ENCODE measurements around the gene GALM.
"Not testable (repeated sequence)": the region's sequence is repeated elsewhere in the genome, so short reads cannot be mapped to it uniquely, and the experiment has no call there.

Gene GALM

DNA sequence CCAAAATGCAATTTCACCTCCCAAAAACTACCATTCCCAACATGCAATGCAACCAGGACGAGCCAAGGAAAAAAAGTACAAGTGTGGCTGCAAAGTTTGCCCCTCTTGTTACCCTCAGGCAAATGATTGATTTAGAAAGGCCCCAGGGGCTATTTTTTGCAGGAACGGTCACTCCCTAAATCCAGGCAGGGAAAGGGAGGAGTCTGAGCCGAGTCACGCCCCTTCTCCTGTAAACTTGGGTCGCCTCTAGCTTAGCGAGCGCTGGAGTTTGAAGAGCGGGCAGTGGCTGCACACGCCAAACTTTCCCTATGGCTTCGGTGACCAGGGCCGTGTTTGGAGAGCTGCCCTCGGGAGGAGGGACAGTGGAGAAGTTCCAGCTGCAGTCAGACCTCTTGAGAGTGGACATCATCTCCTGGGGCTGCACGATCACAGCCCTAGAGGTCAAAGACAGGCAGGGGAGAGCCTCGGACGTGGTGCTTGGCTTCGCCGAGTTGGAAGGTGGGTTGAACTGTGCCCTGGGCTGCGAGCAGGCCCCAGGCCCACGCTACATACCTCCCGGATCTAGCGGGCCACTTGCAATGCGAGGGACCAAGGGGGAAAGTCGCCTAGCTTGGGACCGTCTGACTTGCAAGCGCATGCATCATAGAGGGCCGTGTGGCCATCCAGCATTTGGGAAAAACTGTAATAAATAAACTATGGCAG is at the start of gene GALM:
TSS of gene GALM (plus strand) at position 261 of the 702 bp plus-strand sequence. CDS start at position 309, 48 bp downstream.
- peak; percentile 96 for FAIRE-seq

DNA sequence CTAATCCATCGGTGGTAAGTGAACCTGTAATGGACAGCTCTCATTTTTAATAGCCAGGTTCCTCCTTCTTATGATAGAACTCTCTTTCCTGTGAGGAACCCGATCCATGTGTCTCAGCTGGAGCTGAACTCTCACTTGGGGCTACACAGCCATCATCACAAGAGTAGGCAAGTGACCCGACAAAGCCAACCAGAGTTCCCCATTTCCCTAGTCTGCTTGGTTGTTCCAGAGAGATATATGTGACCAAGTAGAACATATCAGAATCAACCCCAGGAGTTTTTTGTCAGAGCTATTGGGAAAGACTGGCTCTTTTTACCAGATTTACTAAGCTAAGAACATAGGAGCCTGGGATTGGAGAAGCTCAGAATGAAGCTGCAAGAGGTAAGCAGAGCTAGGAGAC is 48.6 kb upstream of the GALM start:
- no peak for FAIRE-seq

DNA sequence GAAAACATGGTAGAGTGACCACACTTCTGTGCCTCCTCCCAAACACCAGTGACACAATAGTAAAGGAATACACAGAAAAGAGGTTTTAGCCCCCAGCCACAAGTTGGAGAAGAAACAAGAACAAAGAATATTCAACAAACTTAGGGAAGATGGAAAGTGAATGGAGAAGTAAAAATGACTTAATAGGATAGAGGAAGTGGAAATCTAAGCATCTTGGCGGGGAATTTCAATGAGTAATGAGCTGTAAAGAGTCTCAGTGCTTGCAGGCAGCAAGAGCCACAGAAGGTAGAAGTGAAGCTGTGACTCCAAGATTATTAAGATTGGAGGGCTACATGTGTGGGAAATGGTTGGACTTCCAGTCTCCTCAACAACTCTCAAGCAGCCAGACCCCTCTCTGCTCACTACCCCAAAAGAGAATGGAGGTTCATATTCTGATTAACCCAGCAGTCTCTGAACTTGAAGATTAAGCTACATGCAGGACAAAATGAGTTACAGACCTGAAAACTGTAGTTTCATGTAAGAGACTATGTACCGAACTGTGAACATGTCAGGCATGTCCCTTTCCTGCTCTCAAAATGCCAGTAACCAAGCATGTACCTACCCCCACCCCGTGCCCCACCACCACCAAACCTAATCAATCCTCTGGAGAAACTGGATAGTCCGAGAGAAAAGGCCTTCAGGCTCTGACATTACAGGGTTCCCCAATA is 46.3 kb upstream of the GALM start:
- no peak for FAIRE-seq

DNA sequence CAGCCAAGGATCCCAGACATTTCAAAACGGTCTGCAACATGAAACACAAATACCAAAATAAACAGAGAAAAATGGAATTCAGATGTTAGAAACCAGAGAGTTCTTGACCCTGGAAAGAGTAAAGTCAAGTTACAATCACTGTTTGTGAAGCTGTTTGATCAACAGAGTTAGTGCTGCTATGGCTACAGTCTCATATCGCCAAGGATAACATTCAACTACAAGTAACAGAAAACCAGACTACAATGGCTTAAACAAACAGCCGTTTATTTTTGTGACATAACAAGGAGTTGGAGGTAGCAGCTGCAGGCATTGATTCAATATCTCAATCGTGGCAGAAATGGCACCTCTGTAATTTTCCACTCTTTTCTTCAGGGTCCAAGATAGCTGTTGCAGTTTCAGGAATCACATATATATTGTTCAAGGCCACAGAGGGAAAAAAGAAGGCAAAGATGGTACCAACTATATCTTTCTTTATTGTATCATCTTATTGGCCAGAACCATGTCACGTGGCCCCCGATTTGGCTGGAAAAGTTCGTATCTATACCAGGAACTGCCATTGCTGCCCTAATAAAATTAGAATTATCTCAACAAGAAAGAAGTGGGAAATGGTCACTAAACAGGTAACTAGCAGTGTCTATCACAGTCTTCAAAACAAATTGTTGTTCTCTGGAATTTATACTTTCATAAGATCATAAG is 45.5 kb upstream of the GALM start:
- no peak for FAIRE-seq

DNA sequence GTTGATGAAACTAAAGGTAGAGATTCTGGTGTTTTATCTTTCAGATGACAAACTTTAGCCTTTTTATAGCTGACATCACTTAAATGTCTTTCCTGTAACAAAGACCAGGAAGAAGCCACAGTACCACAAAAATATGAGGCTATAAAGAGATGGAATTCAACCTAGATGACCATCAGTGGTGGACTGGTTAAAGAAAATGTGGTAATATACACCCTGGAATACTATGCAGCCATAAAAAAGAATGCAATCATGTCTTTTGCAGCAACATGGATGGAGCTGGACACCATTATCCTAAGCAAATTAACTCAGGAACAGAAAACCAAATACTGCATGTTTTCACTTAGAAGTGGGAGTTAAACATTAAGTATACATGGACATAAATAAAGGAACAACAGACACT is 44.9 kb upstream of the GALM start:
- FAIRE-seq: no peak

DNA sequence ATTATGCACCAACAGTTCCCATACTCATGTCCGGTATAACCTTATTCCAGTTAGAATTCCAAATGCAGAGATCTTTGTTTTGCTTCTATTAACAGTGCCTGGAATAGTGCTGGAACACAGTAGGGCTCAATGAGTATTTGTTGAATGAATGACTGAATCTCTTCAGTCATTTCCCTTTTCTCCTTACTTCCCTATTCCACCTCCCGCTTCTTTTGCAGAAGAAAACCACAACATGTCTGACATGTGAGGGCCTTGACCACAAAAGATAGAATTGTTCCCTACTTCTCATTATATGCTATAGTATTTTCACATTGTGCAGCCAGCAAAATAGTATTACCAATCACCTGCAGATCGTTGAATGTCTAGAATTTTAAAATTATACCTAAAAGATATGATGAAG is 43.7 kb upstream of the GALM start:
- no peak for FAIRE-seq

DNA sequence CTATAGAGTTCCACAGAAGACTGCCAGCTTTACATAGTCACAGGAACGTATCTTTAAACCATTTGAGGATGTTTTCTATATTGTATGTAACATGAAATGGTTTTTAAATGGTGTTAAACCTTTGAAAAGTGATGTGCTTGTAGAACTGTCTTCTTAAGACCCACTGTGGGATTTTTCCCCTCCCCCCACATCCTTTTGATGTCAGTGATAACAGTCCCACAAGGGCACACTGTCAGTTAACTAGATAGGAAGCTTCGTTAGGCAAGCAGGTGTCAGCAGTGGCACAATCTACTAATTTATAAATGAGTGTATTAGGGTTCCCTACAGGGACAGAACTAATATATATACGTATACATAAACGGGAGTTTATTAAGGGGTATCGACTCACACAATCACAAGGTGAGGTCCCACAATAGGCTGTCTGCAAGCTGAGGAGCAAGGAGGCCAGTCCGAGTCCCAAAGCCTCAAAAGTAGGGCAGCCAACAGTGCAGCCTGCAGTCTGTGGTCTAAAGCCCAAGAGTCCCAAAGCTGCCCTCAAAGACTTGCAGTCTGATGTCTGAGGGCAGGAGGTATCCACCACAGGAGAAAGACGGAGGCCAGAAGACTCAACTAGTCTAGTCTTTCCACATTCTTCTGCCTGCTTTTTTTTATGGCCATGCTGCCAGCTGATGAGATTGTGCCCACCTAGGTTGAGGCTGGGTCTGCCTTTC is 39.4 kb upstream of the GALM start:
- FAIRE-seq: no peak

DNA sequence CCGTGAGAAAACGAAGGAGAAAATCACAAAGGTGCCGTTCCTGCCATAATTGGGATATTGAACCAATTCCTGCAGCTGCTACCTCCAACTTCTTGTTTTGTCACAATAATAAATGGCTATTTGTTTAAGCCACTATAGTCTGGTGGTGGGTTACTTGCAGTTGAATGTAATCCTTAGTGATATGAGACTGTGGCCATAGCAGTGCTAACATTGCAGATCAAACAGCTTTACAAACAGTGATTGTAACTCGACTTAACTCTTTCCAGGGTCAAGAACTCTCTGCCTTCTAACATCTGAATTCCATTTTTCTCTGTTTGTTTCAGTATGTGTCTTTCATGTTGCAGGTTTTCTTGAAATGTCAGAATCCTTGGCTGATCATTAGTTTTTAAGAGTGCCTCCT is 38.5 kb upstream of the GALM start:
- FAIRE-seq: no peak

DNA sequence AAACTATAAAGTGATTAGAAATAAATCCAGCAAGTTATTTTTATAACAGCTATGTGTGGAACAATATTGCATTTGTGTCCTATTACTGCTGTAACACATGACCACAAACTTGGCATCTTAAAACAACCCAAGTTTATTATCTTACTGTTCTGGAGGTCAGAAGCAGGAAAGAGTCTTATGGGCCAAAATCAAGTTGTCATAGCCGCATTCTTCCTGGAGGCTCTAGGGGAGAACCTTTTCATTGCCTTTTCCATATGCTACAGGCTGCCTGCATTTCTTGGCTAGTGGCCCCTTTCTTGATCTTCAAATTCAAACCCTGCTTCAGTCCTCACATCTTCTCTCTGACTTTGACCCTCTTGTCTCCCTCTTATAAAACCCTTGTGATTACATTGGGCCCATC is 36.2 kb upstream of the GALM start:
- no peak for FAIRE-seq

DNA sequence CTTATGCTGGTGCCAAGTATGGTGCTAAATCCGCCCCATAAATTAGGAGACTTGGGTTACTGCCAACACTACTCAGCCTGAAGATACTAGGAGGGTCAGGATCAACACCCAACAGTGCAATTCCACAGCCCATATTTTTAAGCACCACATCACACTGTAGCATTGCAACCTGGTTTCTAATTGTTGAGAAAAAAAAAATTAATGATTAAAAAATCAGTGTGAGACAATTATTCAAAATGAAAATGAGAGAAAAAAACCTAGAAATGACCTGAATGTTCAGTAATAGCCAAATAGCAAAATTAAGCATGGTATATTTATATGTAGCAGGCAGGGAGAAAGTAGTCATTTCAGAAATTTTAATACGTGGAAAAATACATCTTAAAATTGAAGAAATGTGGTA is 33.9 kb upstream of the GALM start:
- FAIRE-seq: peak; percentile 13

DNA sequence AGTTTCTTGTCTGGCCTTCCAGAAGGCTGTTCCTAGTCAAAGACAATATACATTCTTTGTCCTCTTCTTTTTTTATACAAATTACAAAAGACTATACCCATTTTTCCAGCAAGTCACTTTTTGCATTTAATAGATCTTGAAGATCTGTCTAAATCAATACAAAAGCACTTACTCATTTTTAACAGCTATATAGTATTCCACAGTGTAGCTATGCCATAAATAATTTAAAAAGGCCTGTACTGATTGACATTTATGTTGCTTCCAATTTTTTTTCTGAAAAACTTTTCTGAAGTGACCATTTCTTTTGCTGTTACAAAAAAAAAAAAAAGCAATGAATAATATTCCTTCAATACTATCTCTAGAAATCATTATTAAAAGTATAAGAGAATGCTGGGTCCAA is 32.9 kb upstream of the GALM start:
- no peak for FAIRE-seq

DNA sequence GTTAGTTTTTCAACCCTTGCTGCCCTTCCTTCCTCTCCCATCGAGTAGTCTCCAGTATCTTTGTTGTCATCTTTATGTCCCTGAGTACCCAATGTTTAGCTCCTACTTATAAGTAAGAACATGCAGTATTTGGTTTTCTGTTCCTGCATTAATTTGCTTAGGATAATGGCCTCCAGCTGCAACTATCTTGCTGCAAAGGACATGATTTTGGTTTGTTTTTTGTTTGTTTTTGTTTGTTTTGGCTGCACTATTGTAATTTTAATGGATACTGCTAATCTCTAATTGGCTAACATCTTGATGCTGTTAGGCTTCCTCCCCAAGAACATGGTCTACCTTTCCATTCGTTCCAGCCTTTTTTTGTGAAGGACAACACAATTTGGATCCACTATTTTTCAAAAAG is 32.0 kb upstream of the GALM start:
- no peak for FAIRE-seq

DNA sequence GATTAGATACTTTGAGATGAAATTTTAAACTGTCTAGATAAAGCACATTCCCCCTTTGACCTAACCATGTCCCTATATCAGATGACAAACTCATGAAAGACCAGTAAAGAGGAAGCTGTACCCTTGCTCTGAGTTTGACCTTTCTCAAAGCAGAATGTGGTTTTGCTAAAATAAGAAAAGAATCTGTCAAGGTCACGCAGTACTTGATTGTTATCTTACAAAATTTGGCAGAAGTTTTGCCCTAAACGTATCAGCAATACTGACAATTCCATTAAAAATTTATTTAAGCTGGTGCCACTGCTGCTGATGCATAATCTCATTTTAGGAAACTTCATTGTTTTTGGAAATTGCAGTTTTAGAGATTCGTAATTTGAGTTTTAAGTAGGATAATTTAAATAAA is 31.2 kb upstream of the GALM start:
- no peak for FAIRE-seq

DNA sequence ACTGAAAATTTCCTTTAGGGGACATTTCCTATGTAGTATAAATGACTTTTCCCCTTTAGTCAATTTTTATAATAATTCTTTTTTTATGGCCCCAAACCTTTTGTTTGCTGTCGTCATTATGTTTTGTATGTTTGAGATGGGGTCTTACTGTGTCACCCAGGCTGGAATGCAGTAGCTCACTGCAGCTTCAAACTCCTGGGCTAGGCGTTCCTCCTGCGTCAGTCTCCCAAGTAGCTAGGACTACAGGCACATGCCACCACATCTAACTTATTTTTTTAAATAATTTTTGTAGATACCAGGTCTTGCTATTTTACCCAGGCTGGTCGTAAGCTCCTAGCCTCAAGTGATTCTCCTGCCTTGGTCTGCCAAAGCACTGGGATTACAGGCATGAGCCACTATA is 30.8 kb upstream of the GALM start:
- FAIRE-seq: no peak

DNA sequence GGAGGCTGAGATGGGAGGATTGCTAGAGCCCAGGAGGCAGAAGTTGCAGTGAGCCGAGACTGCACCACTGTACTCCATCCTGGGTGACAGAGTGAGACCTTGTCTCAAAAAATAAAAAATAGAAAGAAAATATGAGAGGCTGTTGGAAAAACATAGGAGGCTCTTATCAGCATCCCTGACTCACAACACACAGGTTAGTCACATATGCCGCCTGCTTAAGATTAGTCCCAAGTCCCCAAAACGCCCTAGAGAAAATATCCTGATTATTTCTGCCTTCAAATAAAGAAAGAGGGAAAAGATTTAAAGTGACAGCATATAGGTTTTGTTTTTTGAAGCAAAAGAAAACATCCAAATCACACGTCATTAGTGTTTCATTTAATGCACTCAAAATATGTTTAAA is 29.8 kb upstream of the GALM start:
- no peak for FAIRE-seq

DNA sequence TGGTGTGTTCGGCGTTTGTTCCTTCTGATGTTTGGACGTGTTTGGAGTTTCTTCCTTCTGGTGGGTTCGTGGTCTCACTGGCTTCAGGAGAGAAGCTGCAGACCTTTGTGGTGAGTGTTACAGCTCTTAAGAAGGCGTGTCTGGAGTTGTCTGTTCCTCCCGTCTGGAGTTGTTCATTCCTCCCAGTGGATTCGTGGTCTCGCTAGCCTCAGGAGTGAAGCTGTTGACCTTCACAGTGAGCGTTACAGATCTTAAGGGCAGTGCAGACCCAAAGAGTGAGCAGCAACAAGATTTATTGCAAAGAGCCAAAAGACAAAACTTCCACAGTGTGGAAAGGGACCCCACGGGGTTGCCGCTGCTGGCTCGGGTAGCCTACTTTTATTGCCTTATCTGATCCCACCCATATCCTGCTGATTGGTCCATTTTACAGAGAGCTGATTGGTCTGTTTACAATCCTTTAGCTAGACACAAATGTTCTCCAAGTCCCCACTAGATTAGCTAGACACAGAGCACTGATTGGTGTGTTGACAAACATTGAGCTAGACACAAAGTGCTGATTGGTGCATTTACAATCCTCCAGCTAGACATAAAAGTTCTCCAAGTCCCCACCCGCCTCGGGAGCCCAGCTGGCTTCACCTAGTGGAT is 23.4 kb upstream of the GALM start:
- FAIRE-seq: not testable (repeated sequence)

DNA sequence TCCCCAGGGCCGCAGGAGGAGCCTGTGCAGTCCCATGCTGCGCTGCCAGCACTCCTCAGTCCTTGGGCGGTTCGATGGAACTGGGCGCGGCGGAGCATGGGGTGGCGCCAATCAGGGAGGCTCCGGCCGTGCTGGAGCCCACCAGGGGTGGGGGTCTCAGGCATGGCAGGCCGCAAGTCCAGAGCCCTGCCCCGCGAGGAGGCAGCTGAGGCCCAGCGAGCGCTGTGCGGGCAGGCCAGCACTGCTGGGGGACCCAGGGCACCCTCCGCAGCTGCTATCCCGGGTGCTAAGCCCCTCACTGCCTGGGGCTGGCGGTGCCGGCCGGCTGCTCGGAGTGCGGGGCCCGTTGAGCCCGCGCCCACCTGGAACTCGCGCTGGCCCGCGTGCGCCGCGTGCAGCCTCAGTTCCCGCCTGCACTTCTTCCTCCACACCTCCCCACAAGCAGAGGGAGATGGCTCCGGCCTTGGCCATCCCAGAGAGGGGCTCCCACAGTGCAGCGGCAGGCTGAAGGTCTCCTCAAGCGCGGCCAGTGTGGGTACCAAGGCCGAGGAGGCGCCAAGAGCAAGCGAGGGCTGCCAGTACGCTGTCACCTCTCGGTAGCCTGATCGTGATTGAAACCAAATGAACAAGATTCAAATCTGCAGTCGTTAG is 22.8 kb upstream of the GALM start:
- no peak for FAIRE-seq

DNA sequence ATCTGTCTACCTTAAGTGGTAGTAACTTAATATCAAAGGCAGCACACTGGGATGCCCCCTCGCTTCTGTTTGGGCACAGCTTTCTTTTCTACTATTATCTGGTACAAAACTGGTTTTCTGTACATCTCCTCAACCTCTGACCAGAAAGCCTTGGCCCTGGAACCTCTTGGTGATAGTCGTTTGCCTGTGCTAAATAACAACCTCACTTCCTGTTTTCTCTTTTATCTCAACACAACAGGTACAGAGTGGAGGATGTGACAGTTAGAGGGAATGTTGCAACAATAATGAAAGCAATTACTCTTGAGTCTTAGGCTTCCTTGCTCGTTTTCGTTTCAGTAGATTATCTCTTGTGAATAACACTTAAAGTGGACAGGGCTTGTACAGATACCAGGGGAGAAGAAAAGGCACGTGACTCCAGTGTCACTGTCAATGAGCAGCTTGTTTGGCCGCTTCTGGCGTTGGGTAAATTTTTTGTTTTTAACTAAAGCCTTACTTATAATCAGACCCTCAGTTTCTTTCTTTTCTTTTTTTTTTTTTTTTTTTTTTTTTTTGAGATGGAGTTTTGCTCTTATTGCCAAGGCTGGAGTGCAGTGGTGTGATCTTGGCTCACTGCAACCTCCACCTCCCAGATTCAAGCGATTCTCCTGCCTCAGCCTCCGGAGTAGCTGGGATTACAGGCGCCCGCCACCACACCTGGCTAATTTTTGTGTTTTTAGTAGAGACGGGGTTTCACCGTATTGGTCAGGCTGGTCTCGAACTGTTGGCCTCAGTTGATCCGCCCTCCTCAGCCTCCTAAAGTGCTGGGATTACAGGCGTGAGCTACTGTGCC is 22.0 kb upstream of the GALM start:
- FAIRE-seq: not testable (repeated sequence)

DNA sequence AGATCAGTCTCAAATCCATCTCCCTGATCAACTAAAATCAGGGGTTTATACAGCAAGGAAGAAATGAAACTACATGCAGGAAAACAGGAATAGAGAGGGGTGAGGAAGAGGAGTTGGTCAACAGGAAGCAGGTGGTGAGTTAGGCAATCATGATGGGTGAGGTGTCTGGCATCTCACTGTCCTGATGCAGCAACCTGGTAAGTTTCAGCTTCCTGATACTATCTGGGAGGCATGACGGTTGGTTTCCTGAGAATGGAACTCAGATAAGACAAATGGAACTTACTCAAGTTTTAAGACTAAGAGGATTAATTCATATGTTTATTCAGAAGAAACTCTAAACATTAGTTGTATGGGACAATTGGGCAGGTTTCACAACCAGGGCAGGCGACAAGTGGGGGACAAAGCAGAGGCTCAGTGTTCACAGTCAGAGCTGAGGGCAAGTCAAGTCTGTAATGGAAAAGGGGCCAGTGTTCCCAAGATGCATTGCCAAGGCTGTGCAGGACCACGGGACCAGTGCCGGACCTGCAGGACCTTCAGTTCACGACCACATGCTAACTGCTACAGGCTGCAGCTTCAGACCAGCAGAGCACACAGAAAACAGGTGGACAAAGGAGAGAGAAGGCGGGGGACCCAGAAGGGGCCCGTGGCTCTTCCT is 17.7 kb upstream of the GALM start:
- FAIRE-seq: no peak

DNA sequence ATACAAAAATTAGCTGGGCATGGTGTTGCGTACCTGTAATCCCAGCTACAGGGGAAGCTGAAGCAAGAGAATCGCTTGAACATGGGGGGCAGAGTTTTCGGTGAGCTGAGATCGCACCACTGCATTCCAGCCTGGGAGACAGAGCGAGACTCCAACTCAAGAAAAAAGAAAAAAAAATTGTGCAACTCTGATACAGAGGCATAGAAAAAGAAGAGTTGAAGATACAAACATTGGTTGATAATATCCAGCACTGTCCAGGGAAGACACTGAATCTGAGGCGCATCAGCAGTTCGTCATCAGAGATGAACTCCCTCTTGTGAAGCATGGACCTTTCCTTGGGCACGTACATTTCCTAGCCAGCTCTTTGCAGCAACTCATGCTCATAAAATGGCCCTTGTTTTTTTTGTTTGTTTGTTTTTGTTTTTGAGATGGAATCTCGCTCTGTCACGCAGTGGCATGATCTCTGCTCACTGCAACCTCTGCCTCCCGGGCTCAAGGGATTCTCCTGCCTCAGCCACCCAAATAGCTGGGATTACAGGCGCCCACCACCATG is 16.7 kb upstream of the GALM start:
- FAIRE-seq: no peak

DNA sequence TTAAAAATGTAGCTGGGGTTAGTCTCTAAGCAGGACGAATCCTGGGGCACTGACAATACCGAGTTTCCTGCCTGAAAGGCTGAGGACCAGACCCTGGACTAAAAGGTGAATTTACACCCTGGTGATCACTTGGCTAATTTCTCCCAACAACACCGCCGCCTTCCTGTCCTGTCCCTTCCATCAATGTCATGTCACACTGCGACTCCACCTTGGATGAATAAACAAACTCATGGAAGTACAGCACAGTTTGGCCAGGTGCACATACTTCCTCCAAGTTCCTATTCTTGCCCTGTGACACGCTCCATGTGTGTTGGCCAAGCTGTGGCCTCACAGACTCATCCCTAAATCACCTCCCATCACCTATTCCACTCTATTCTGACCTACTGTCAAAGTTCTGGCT is 15.9 kb upstream of the GALM start:
- no peak for FAIRE-seq

All from G401.6 (cell line).